Activated T-cell treated with anti-CD3 and anti-CD28 coated beads for 1 hour (primary cell): ENCODE results near the gene SYT13.

ENCODE experiments used
- DNase-seq: peaks from one replicate; pipeline ENCODE4 v3.0.0-alpha.2; 2020; ENCODE audit warnings: low read depth

Gene SYT13

DNA sequence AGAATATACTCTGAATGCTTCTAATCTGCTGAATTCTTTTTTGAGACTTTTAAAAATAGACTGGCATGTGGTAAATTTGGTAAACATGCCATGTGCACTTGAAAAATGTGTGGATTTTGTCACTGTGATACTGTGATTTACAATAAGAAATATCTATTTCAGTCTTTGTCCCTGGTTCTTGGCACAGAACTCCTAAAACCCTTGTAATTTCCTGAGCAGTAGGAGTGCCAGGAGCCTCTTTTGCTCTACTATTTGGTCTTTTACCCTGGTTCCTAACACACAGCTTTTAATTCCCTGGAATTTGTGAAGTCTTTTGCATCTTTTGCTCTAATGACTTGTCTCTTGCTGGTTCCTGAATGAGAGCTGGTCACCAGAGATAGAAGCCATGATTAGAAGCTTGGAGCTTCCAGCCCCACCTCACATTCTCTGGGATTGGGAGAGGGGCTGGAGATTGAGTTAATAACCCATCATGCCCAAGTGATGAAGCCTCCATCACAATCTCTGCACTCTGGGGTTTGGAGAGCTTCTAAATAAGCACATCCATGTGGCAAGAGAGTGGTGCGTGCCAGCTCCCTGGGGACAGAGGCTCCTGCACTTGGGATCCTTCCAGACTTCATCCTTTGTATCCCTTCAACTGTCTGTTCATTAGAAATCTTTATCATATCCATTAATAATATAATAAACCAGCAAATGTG is 27.2 kb upstream of the SYT13 start:
- no peak for DNase-seq

DNA sequence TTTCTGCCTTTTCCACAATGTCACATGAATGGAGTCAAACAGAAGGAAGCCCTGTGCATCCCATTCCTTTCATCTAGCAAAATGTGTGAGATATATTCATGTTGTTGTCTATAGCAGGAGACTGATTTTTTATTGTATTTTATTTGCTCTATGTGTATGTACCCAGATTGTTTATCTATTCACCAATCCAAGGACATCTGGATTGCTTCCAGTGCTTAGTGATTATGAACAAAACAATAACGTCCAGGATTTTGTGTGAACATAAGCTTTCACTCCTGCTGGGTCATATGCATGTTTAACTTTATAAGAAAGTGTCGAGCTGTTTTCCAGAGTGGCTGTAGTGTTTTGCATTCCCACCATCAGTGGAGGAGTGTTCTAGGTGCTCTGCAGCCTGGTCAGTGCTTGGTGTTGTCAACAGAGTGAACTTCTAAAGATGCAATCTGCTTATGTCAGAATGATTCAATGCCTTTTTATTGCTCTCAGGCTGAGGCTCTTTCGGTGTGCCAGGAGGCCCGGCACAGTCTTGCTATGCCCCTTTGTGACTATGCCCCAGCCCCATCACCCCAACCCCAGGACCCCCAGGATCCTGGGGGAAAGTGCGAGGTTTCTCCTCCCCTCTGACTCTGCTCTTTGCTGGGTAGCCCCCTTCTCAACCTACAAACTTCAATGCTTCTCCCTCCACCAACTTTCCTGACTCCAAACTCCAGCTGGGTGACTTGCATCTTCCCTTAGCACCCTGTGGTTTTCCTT is 19.9 kb upstream of the SYT13 start:
- no peak for DNase-seq

- DNase-seq, result no peak
These were observed 18.8 kb upstream of the SYT13 start for GRCh38 chr11:45304992-45305335.

GRCh38 chr11:45304111-45304991 is 18.2 kb upstream of the SYT13 start:
- no peak for DNase-seq

DNA sequence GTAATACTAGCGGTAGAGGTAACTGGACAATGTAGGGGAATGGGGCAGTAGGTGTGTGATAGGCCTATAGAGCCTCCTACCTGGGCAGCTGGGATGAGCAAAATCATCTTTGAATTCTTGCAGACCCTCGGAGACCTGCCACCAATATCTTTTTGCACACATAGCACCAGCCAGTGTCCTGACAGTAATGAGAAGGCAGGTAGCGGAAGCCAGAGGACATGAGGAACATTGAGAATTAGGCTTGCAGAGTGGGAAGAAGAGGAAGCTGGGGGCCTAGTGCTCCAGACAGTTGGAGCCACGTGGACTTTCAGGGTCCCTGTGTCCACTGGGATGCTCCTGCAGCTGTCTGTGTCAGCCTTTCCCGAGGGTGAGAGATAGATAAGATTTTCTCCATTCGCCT is 17.2 kb upstream of the SYT13 start:
- no peak for DNase-seq

GRCh38 chr11:45301537-45302246 is 15.6 kb upstream of the SYT13 start:
- DNase-seq, result no peak

GRCh38 chr11:45300715-45301114 is 14.6 kb upstream of the SYT13 start:
- no peak for DNase-seq

- no peak for DNase-seq
These were observed 12.6 kb upstream of the SYT13 start for GRCh38 chr11:45298718-45299117.

- no peak for DNase-seq
These were observed 9.9 kb upstream of the SYT13 start for GRCh38 chr11:45296075-45296474.

- DNase-seq, result no peak
These were observed 8.4 kb upstream of the SYT13 start for GRCh38 chr11:45294499-45294898.

DNA sequence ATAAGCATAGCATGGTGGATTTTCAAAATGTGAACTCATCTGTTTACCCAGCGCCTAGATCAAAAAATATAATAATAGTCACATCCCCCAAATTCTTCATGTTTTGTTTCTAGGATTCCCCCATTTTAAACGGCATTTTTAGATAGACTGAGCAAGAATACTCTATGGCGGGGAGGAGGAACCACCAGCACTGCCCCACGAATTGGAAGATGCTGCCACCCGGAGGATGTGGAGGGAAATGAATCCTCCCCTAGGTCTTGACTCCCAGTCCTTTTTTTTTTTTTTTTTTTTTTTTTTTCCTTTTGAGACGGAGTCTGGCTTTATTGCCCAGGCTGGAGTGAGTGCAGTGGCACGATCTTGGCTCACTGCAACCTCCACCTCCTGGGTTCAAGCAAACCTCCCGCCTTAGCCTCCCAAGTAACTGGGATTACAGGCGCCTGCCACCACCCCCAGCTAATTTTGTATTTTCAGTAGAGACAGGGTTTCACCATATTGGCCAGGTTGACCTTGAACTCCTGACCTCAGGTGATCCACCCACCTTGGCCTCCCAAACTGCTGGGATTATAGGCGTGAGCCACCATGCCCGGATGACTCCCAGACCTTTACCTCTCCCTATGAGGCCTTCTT is 7.5 kb upstream of the SYT13 start:
- DNase-seq, result peak; percentile 43

DNA sequence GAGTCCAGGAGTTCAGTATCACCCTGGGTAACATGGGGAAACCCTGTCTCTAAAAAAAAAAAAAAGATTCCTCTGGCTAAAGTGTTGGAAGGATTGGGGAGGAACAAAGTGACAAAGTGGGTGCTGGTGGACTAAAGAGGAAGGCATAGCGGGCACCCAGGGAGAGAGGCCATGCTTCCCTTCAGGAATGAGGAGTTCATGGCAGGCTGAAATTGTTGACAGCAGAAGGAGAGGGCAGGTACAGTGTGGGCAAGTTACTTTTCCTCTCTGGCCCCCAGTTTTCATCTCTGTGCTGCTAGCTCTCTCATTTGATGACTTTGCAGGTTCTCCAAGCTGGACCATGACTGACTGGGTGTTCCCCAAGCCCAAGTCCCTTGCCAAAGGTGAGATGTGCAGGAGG is 4.4 kb upstream of the SYT13 start:
- no peak for DNase-seq

GRCh38 chr11:45289369-45289768 is 3.2 kb upstream of the SYT13 start:
- no peak for DNase-seq

DNA sequence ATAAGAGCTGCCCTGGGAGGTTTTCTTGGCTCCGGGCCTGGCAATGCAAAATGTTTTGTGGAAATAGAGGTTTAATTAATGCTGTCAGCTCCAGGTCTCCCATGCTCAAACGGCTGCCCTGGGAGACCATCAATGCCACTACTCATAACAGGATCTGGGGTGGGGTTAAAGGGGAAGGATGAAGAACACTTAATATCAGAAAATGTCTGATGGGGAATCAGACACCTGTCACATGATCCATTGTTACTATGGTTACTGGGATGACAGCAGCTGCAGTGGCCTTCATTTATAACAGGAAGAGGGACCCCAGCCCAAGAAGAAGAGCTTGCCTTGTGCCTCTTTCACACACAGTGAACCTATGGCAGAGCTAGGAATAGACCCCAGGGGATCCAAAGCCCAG is 2.2 kb upstream of the SYT13 start:
- DNase-seq, result no peak

DNA sequence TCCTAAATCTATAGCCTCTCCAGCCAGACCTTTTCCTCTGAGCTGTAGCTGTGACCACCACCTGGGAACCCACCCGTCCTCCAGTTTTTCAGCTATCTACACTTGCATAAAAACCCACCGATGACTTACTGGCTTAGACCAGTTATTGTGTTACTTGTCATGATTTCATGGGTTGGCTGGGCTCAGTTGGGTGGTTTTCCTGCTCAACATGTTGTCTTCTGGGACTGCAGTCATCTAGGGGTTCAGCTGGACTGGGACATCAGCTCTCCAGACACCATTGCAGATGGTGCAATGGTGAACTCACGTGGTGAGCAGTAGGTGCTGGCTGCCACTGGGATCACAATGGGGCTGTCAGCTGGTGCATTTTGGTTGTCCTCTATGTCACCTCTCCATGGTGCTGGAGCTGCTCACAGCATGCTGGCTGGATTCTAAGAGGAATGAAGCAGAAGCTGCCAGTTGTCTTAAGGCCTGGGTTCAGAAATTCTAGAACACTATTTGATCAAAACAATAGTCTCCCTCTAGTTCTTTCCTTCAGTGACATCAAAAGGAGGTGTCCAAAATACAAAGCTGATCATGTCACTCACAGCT is 1.3 kb upstream of the SYT13 start:
- DNase-seq, result no peak

- no peak for DNase-seq
These were observed 802 bp downstream of the SYT13 start for GRCh38 chr11:45285250-45285828.

DNA sequence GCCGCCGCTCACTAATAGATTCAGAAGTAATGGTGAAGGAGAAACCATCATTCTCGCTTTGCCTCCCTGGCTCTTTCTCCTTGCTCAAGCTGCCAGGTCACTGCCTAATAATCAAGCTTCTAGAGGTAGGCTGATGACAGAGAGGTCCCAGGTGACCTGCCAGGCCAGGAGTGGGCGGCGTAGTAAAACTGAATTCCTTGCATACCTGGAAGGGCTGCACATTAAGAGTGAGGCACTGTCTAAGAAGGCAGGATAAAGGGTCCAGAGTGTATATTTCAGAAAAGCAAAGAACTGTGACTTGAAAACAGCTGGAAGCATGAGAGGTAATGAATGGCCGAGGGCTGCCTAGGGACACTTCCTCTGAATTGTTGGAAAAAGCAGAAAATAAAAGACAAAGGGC is 4.1 kb downstream of the SYT13 start:
- DNase-seq, result no peak

GRCh38 chr11:45280449-45280848 is 5.7 kb downstream of the SYT13 start:
- DNase-seq, result no peak

DNA sequence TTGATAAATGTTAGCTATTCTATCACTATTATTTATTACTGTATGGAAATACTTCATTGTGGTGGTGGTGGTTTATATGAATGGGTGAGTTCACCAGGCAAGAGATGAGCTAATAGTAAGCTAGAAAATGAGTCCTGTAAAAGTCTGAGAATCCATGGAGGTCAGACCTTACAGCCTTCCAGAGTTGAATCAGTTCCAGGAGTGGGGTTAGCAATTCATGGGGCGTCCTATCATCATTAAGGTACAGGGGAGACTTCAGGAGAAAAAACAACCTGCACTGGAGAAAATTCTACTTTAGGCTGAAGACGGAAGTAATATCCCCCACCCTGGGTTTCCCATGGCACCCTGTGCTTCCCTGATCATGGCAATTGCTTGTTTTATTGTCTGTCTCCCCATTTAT is 6.5 kb downstream of the SYT13 start:
- no peak for DNase-seq

DNA sequence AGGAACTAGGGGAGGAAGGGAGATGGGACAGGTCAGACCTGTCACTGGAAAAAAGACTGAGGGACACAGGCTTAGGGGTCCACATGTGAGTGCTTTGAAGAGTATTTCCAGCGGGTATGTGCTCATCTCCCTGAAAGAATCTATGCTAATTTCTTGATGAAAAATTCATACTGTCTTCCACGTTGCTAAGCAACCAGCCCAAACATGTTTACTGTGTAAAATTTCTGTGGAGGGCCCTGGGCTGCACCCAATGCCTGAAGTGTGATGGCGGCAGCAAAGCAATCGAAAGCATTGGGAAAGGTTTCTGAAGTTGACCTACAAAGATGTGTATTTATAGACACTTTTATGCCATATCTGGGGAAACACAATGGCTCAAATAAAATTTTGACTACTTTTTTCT is 7.4 kb downstream of the SYT13 start:
- DNase-seq, result no peak

DNA sequence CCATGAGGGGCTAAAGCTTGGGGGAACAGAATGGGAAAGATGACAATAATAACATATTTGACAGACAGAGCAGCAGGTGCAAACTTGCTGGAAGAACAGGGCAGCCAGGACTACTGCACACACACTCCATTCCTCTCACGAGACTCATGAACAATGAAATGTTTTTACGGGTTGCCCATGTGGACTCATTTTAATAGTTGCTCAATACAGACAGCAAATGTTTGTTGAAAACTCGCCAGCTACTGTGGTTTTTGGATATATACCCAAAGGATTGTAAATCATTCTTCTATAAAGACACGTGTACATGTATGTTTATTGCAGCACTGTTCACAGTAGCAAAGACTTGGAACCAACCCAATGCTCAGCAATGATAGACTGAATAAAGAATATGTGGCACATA is 10.3 kb downstream of the SYT13 start:
- no peak for DNase-seq
